A673 (cell line): Measurements from ENCODE around the gene ADCY3. TPM values are rescaled to one million over a fixed set of nuclear protein-coding genes. Genes with fewer than 3 reads are reported as not detected.
A peak's percentile ranks its signal among the peaks of the same experiment; 100 is the strongest.

Experiments used
- BruUV-seq: library from RNA; stranded (reverse); fragments of 400-500 nt; replicated peaks from 2 replicates; lab custom pipeline; 2021; lab: Mats Ljungman, UMichigan
- CTCF ChIA-PET: fragments of 300-600 bp; sonication (Branson Sonifier 250); formaldehyde crosslinking; loops from one replicate; lab custom pipeline; 2022; ENCODE audit warnings: antibody characterized with exemption; lab: Charles Lee
- POLR2A ChIA-PET: fragments of 300-600 bp; sonication (Branson Sonifier 250); formaldehyde crosslinking; loops from one replicate; lab custom pipeline; 2022; ENCODE audit warnings: antibody characterized with exemption; ENCODE audit not compliant: low non-redundant PET; lab: Charles Lee
- DNase-seq: peaks from one replicate; pipeline ENCODE4 v3.0.0-alpha.2; 2015; ENCODE audit warnings: low spot score
- H3K27ac ChIP-seq: fragments of 200-600 bp; sonication (generic); 2 replicates; pipeline ENCODE4 v1.5.1; 2016; ENCODE audit warnings: mixed run types, low read depth, mild to moderate bottlenecking, mixed read lengths, antibody characterized with exemption, low read length; ENCODE audit not compliant: poor library complexity, severe bottlenecking
- H3K27me3 ChIP-seq: fragments of 200-600 bp; sonication (generic); replicated peaks from 2 replicates; pipeline ENCODE4 v1.6.1; 2017; ENCODE audit warnings: mixed run types, low read depth, mild to moderate bottlenecking, mixed read lengths, antibody characterized with exemption, low read length; ENCODE audit not compliant: insufficient read depth, poor library complexity
- H3K36me3 ChIP-seq: fragments of 200-600 bp; sonication (generic); 2 replicates; pipeline ENCODE4 v1.6.1; 2016; ENCODE audit warnings: mixed run types, mild to moderate bottlenecking, mixed read lengths, antibody characterized with exemption, low read length; ENCODE audit not compliant: insufficient read depth, poor library complexity, severe bottlenecking
- H3K4me1 ChIP-seq: fragments of 200-600 bp; sonication (generic); 2 replicates; pipeline ENCODE4 v1.6.1; 2017; ENCODE audit warnings: mixed run types, mild to moderate bottlenecking, mixed read lengths, antibody characterized with exemption, low read length; ENCODE audit not compliant: insufficient read depth, poor library complexity, severe bottlenecking
- H3K4me3 ChIP-seq: fragments of 200-600 bp; sonication (generic); 2 replicates; pipeline ENCODE4 v1.5.1; 2016; ENCODE audit warnings: low read depth, mixed run types, mild to moderate bottlenecking, mixed read lengths, low read length; ENCODE audit not compliant: poor library complexity, severe bottlenecking
- H3K9me3 ChIP-seq: fragments of 200-600 bp; sonication (generic); 2 replicates; pipeline ENCODE4 v1.6.1; 2016; ENCODE audit warnings: mixed run types, low read depth, mild to moderate bottlenecking, mixed read lengths, antibody characterized with exemption, low read length; ENCODE audit not compliant: poor library complexity, severe bottlenecking
- EZH2 ChIP-seq: fragments of 200-600 bp; sonication (generic); IDR thresholded peaks from 2 replicates; pipeline ENCODE4 v1.6.1; 2017; ENCODE audit warnings: borderline replicate concordance, low read depth, mild to moderate bottlenecking, mixed read lengths, antibody characterized with exemption, low read length; ENCODE audit not compliant: poor library complexity, severe bottlenecking
- intact Hi-C: fragments of 100-400 bp; cut with micrococcal nuclease; formaldehyde crosslinking; loops from one replicate; pipeline ENCODE4 v1.10.0; 2022; ENCODE audit not compliant: unreplicated experiment
- total RNA-seq: library from RNA; stranded (reverse); gene quantifications from 2 replicates; pipeline ENCODE4 v1.2.3, GENCODE V29; 2021
- TF ChIP-seq, protein P1 (sequence below): fragments of 300-800, 200-600 bp; sonication (generic); conservative IDR thresholded peaks from 2 replicates; pipeline ENCODE4 v1.5.1; 2017; ENCODE audit warnings: low read depth, mild to moderate bottlenecking, antibody characterized with exemption, low read length, moderate library complexity, mixed read lengths

Gene ADCY3
- total RNA-seq, 1 experiment from 2014 or later, result 42.2 TPM

GRCh38 chr2:24833821-24834732 lies 86.0 kb downstream of the ADCY3 start:
- ChIA-PET POLR2A (no interaction called here), CTCF (no interaction called here)
- no peak for TF ChIP-seq EZH2
- TF ChIP-seq, protein P1, sequence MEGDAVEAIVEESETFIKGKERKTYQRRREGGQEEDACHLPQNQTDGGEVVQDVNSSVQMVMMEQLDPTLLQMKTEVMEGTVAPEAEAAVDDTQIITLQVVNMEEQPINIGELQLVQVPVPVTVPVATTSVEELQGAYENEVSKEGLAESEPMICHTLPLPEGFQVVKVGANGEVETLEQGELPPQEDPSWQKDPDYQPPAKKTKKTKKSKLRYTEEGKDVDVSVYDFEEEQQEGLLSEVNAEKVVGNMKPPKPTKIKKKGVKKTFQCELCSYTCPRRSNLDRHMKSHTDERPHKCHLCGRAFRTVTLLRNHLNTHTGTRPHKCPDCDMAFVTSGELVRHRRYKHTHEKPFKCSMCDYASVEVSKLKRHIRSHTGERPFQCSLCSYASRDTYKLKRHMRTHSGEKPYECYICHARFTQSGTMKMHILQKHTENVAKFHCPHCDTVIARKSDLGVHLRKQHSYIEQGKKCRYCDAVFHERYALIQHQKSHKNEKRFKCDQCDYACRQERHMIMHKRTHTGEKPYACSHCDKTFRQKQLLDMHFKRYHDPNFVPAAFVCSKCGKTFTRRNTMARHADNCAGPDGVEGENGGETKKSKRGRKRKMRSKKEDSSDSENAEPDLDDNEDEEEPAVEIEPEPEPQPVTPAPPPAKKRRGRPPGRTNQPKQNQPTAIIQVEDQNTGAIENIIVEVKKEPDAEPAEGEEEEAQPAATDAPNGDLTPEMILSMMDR, result no peak
- BruUV-seq, result no TSS peak
- Histone ChIP-seq H3K27ac (peak overlapping the region; percentile 12), H3K27me3 (no peaks in the 10 kb centered on the region), H3K36me3 (no peaks in the 10 kb centered on the region), H3K4me1 (peaks cover 15% of the 10 kb centered on the region), H3K4me3 (no peak overlapping the region), H3K9me3 (no peaks in the 10 kb centered on the region)
- intact Hi-C loops, result loop anchor here (2.0 to 10.0 kb wide), 2 partner anchors 301 to 363 kb away; no protein-coding TSS in a partner anchor
- no peak for DNase-seq

GRCh38 chr2:24832931-24833701 lies 86.9 kb downstream of the ADCY3 start:
- no peaks in the 10 kb centered on the region for H3K36me3 ChIP-seq
- peaks cover 15% of the 10 kb centered on the region for H3K4me1 ChIP-seq
- no peak overlapping the region for H3K4me3 ChIP-seq
- no peak for TF ChIP-seq EZH2
- TF ChIP-seq, protein P1, result no peak
- H3K9me3 ChIP-seq, result no peaks in the 10 kb centered on the region
- H3K27ac ChIP-seq, result peak overlapping the region; percentile 12
- ChIA-PET POLR2A (no interaction called here), CTCF (interaction anchor here (1.0 kb wide), 1 partner anchor 296 kb away, joined by 3 read pairs; no protein-coding TSS in a partner anchor)
- DNase-seq, result peak; percentile 77
- H3K27me3 ChIP-seq, result no peaks in the 10 kb centered on the region
- intact Hi-C loops, result loop anchor here (10.0 kb wide), 1 partner anchor 302 kb away; no protein-coding TSS in a partner anchor
- no TSS peak for BruUV-seq

DNA sequence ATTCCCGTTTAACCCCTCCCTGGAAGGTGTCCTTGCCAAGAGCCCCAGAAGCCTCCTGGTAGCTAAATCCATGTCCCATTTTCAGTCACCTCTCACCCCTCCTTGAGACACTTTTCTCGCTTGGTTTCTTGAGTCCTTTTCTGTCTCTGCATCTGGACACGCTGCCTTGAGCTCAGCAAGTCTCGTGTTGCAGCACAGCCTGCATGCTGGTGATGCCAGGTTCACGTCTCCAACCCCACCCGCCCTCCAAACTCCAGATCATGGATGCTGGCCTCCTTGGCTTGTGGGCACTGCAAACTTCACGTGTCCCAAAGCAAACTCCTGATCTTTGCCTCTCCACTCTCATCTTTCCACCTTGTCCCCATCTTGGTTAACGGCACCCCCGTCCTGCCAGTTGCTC lies 87.5 kb downstream of the ADCY3 start:
- ChIA-PET CTCF (interaction anchor here (1.0 kb wide), 1 partner anchor 297 kb away, joined by 3 read pairs; no protein-coding TSS in a partner anchor), POLR2A (no interaction called here)
- Histone ChIP-seq H3K9me3 (no peaks in the 10 kb centered on the region), H3K27me3 (no peaks in the 10 kb centered on the region), H3K4me1 (peaks cover 15% of the 10 kb centered on the region), H3K4me3 (no peak overlapping the region), H3K36me3 (no peaks in the 10 kb centered on the region), H3K27ac (no peak overlapping the region)
- no peak for DNase-seq
- no peak for TF ChIP-seq EZH2
- TF ChIP-seq, protein P1, result no peak
- intact Hi-C loops, result loop anchor here (10.0 kb wide), 1 partner anchor 302 kb away; no protein-coding TSS in a partner anchor
- BruUV-seq, result no TSS peak
